Loucy (cell line): ENCODE results near the gene SLC25A42.

Experiments used
- CTCF ChIP-seq: fragments of 200-600 bp; sonication (generic); conservative IDR thresholded peaks from 2 replicates; pipeline ENCODE4 v1.5.1; 2014; ENCODE audit warnings: mild to moderate bottlenecking, antibody characterized with exemption, low read length
- EZH2phosphoT487 ChIP-seq: fragments of 200-600 bp; IDR thresholded peaks from 2 replicates; pipeline ENCODE4 v1.6.1; 2018; ENCODE audit warnings: antibody characterized with exemption, mild to moderate bottlenecking, moderate library complexity, borderline replicate concordance

GRCh38 chr19:19031891-19032290 lies 31.9 kb upstream of the SLC25A42 start:
- TF ChIP-seq CTCF = no peak
- TF ChIP-seq EZH2phosphoT487 = no peak
